HG03097 (cell line): ENCODE measurements around the gene STX8.

Source experiments
- ATAC-seq: cut with Tn5 transposase; IDR thresholded peaks from one replicate; pipeline ENCODE4 v1.9.1; 2021; ENCODE audit not compliant: unreplicated experiment, low FRiP score

STX8 gene

DNA sequence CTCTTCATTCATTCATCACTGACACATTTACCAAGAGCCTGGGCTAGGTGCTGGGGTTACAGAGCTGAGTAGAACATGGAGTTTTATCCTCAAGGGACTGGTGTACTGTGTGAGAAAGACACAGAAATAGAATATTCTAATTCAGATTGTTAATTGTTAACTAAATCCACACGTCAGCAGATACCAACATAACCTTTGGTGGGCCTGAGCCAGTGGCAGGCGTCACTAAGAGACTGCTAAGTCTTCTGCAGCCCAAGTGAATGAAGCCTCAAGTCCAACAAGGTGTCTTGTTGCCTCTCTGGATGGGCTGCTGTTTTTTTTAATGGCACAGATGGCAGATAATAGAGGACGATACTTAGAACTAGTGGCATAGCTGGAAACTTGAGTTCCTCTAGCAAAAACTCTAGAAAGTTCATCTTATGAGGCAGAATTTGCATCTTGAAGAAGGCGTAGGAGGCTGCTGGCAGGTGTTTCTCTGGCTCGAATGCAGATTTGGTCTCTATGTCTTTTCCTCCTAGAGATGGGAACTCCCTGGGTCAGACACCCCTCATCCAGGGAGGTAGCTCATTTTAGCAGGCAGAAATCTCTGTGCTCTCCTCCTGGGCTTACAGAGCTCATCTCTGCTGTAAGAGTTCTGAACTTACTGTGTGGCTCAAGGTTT is 374.8 kb downstream of the STX8 start:
- ATAC-seq, result no peak
